GM21390 (cell line): ENCODE measurements around the gene GOLPH3.
"Not testable (repeated sequence)": the region's sequence is repeated elsewhere in the genome, so short reads cannot be mapped to it uniquely, and the experiment has no call there.

Experiments used
- ATAC-seq: cut with Tn5 transposase; IDR thresholded peaks from one replicate; pipeline ENCODE4 v1.9.1; 2021; ENCODE audit not compliant: unreplicated experiment

GOLPH3 gene

GRCh38 chr5:32138839-32139493 is 35.2 kb downstream of the GOLPH3 start:
- ATAC-seq, result no peak

- no peak for ATAC-seq
These were observed 37.8 kb downstream of the GOLPH3 start for GRCh38 chr5:32136342-32136741.

GRCh38 chr5:32135086-32135485 is 39.0 kb downstream of the GOLPH3 start:
- ATAC-seq, result no peak

GRCh38 chr5:32132757-32133156 is 41.4 kb downstream of the GOLPH3 start:
- ATAC-seq, result no peak

- ATAC-seq, result no peak
These were observed 42.5 kb downstream of the GOLPH3 start for GRCh38 chr5:32131604-32132003.

GRCh38 chr5:32130865-32131264 is 43.3 kb downstream of the GOLPH3 start:
- ATAC-seq, result no peak

GRCh38 chr5:32129074-32129598 is 45.0 kb downstream of the GOLPH3 start:
- ATAC-seq, result no peak

GRCh38 chr5:32127711-32128110 is 46.4 kb downstream of the GOLPH3 start:
- no peak for ATAC-seq

- no peak for ATAC-seq
These were observed 47.4 kb downstream of the GOLPH3 start for GRCh38 chr5:32126691-32127090.

- no peak for ATAC-seq
These were observed 50.0 kb downstream of the GOLPH3 start for GRCh38 chr5:32123889-32124676.

GRCh38 chr5:32123058-32123805 is 50.9 kb downstream of the GOLPH3 start:
- ATAC-seq, result no peak

GRCh38 chr5:32118922-32119321 is 55.2 kb downstream of the GOLPH3 start:
- not testable (repeated sequence) for ATAC-seq

- ATAC-seq, result no peak
These were observed 57.4 kb downstream of the GOLPH3 start for GRCh38 chr5:32116574-32117313.

- no peak for ATAC-seq
These were observed 58.1 kb downstream of the GOLPH3 start for GRCh38 chr5:32115985-32116384.

- no peak for ATAC-seq
These were observed 63.9 kb downstream of the GOLPH3 start for GRCh38 chr5:32110111-32110696.

- no peak for ATAC-seq
These were observed 64.9 kb downstream of the GOLPH3 start for GRCh38 chr5:32109236-32109635.

GRCh38 chr5:32108167-32108566 is 66.0 kb downstream of the GOLPH3 start:
- no peak for ATAC-seq

- no peak for ATAC-seq
These were observed 66.8 kb downstream of the GOLPH3 start for GRCh38 chr5:32107291-32107690.

GRCh38 chr5:32103521-32103920 is 70.6 kb downstream of the GOLPH3 start:
- no peak for ATAC-seq

- no peak for ATAC-seq
These were observed 71.7 kb downstream of the GOLPH3 start for GRCh38 chr5:32102254-32102986.
